B cell (primary cell): ENCODE data around the gene CTDSPL. TPM values are rescaled to one million over a fixed set of nuclear protein-coding genes. Genes with fewer than 3 reads are reported as not detected.

Experiments used
- ATAC-seq: fragments of 200-7000 bp; cut with Tn5 transposase; one replicate; pipeline ENCODE4 v1.10.0; 2021; ENCODE audit warnings: low read depth, mild to moderate bottlenecking, moderate number of reproducible peaks, moderate library complexity
- CTCF ChIA-PET: fragments of 350-600 bp; sonication (Branson Sonifier 250); formaldehyde crosslinking; loops from one replicate; lab custom pipeline; 2021; ENCODE audit warnings: antibody characterized with exemption, inconsistent platforms; lab: Charles Lee
- POLR2A ChIA-PET: fragments of 350-600 bp; sonication (Branson Sonifier 250); formaldehyde crosslinking; loops from one replicate; lab custom pipeline; 2021; ENCODE audit warnings: antibody characterized with exemption; lab: Charles Lee
- DNase-seq: peaks from one replicate; pipeline ENCODE4 v3.0.0; 2013
- H2AFZ ChIP-seq: 2 replicates; pipeline ENCODE4 v1.6.1; 2012; ENCODE audit warnings: mild to moderate bottlenecking, low read depth, low read length; ENCODE audit not compliant: insufficient read depth, poor library complexity, severe bottlenecking
- H3K27ac ChIP-seq, 2 donors: 1 replicate in 1 of 2; 2 replicates in 1 of 2; pipeline ENCODE4 v1.5.1; 2012 to 2013; ENCODE audit warnings: low read length in 2 of 2, mild to moderate bottlenecking in 2 of 2, moderate library complexity in 1 of 2
- H3K27me3 ChIP-seq, 4 experiments: fragments of 200-600 bp in 1 of 4; sonication (generic) in 1 of 4; replicated peaks in 1 of 4; 1 replicate in 2 of 4; 2 replicates in 2 of 4; pipeline versions ENCODE4 v1.6.1 to v1.7.0; 2013 to 2016; ENCODE audit warnings: low read length in 3 of 4, mild to moderate bottlenecking in 2 of 4, mixed read lengths in 1 of 4, moderate library complexity in 1 of 4; ENCODE audit not compliant: insufficient read depth in 4 of 4, control insufficient read depth in 3 of 4; ENCODE audit errors: control extremely low read depth in 1 of 4
- H3K36me3 ChIP-seq, 2 experiments: replicated peaks in 1 of 2; 1 replicate in 1 of 2; 2 replicates in 1 of 2; pipeline versions ENCODE4 v1.6.1 to v1.7.1; 2013; ENCODE audit warnings: low read length in 1 of 2; ENCODE audit not compliant: insufficient read depth in 2 of 2, control insufficient read depth in 1 of 2; ENCODE audit errors: control extremely low read depth in 1 of 2, extremely low read depth in 1 of 2
- H3K4me1 ChIP-seq, 2 donors: fragments of 200-600 bp in 1 of 2; sonication (generic) in 1 of 2; 1 replicate in 1 of 2; 2 replicates in 1 of 2; pipeline versions ENCODE4 v1.5.1 to v1.6.1; 2013 to 2017; ENCODE audit warnings: low read length in 2 of 2; ENCODE audit not compliant: control insufficient read depth in 2 of 2, insufficient read depth in 2 of 2
- H3K4me2 ChIP-seq: replicated peaks from 2 replicates; pipeline ENCODE3; 2012; ENCODE audit warnings: mild to moderate bottlenecking, low read depth, low read length; ENCODE audit not compliant: poor library complexity, severe bottlenecking
- H3K4me3 ChIP-seq, 5 experiments: fragments of 200-600 bp in 1 of 5; sonication (generic) in 1 of 5; 1 replicate in 3 of 5; 2 replicates in 2 of 5; pipeline versions ENCODE4 v1.5.1 to v1.7.0; 2011 to 2016; ENCODE audit warnings: low read length in 4 of 5, mild to moderate bottlenecking in 4 of 5, low read depth in 2 of 5, control low read depth in 1 of 5, moderate library complexity in 1 of 5; ENCODE audit not compliant: insufficient read depth in 1 of 5; ENCODE audit errors: control extremely low read depth in 1 of 5, extremely low read depth in 1 of 5
- H3K79me2 ChIP-seq: fragments of 200-600 bp; sonication (generic); one replicate; pipeline ENCODE4 v1.6.0; 2016; ENCODE audit warnings: low read length; ENCODE audit not compliant: control insufficient read depth, insufficient read depth
- H3K9ac ChIP-seq: fragments of 200-600 bp; sonication (generic); 2 replicates; pipeline ENCODE4 v1.6.1; 2017; ENCODE audit warnings: mild to moderate bottlenecking, low read length, moderate library complexity
- H3K9me3 ChIP-seq, 3 donors: one replicate each; pipeline versions ENCODE4 v1.6.1 to v1.7.1; 2013; ENCODE audit warnings: low read length in 2 of 3; ENCODE audit not compliant: control insufficient read depth in 2 of 3, insufficient read depth in 1 of 3; ENCODE audit errors: control extremely low read depth in 1 of 3
- H4K20me1 ChIP-seq: 2 replicates; pipeline ENCODE4 v1.6.0; 2012; ENCODE audit warnings: mild to moderate bottlenecking, low read length; ENCODE audit not compliant: insufficient read depth, control insufficient read depth, poor library complexity, severe bottlenecking
- H3K27ac Mint-ChIP-seq: one replicate; pipeline ENCODE4 v1.8.0; 2021; ENCODE audit warnings: mixed read lengths
- H3K27me3 Mint-ChIP-seq: one replicate; pipeline ENCODE4 v1.8.0; 2021; ENCODE audit warnings: mixed read lengths
- H3K4me1 Mint-ChIP-seq: one replicate; pipeline ENCODE4 v1.8.0; 2021; ENCODE audit warnings: mixed read lengths
- H3K4me3 Mint-ChIP-seq: one replicate; pipeline ENCODE4 v1.8.0; 2021; ENCODE audit warnings: mixed read lengths
- H3K9me3 Mint-ChIP-seq: one replicate; pipeline ENCODE4 v1.8.0; 2022; ENCODE audit warnings: mixed read lengths; ENCODE audit not compliant: insufficient read depth
- CTCF ChIP-seq: fragments of 200-600 bp; IDR thresholded peaks from one replicate; pipeline ENCODE4 v1.8.0; 2022; ENCODE audit warnings: antibody characterized with exemption, mild to moderate bottlenecking
- EZH2 ChIP-seq: IDR thresholded peaks from 2 replicates; pipeline ENCODE4 v1.6.1; 2012; ENCODE audit warnings: borderline replicate concordance, low read depth, mild to moderate bottlenecking, moderate library complexity, low read length; ENCODE audit not compliant: insufficient read depth, poor library complexity, severe bottlenecking
- WGBS: methylation state at CpG from one replicate; pipeline ENCODE4 v1.1.5; 2013; ENCODE audit warnings: missing lambda C conversion rate; ENCODE audit not compliant: insufficient coverage; 5-methylcytosine and 5-hydroxymethylcytosine counted together
- intact Hi-C: fragments of 100-400 bp; cut with micrococcal nuclease; formaldehyde crosslinking; loops from one replicate; pipeline ENCODE4 v1.10.0; 2022
- polyA plus RNA-seq: library from polyadenylated mRNA; depleted of rRNA; stranded (reverse); fragments of >200 nt; gene quantifications from 2 replicates; pipeline ENCODE4 v1.2.3, GENCODE V29; 2012
- total RNA-seq, 2 donors: library from RNA; stranded (reverse); fragments of 120-200 nt in 1 of 2; gene quantifications; 1 replicate in 1 of 2; 2 replicates in 1 of 2; pipeline versions ENCODE4 v1.2.3 to v1.2.4, GENCODE V29; 2013 to 2022

CTDSPL gene
- total and polyA plus RNA-seq, 2 donors (not counting 1 experiment from before 2014, with no cell fraction given), result not detected

- Histone ChIP-seq H3K27ac (no peak overlapping the region), H3K9ac (no peak overlapping the region), H3K4me1 (no peaks in the 10 kb centered on the region), H4K20me1 (no peaks in the 10 kb centered on the region), H3K4me3 (no peak overlapping the region), H3K9me3 (no peaks in the 10 kb centered on the region), H2AFZ (no peak overlapping the region), H3K27me3 (peaks cover 0 to 6% (median 0%) of the 10 kb centered on the region in 4 experiments), H3K36me3 (no peaks in the 10 kb centered on the region), H3K4me2 (no peak overlapping the region), H3K79me2 (no peaks in the 10 kb centered on the region)
- no peak overlapping the region for H3K4me3 Mint-ChIP-seq
- intact Hi-C loops, result no loop called here
- 60% methylated on average over 2 of the region's 9 CpGs for WGBS
- DNase-seq, result no peak
- peaks cover 19% of the 10 kb centered on the region for H3K27me3 Mint-ChIP-seq
- H3K27ac Mint-ChIP-seq, result no peak overlapping the region
- POLR2A ChIA-PET, result no interaction called here
- TF ChIP-seq CTCF, result no peak
- no peaks in the 10 kb centered on the region for H3K4me1 Mint-ChIP-seq
- no peaks in the 10 kb centered on the region for H3K9me3 Mint-ChIP-seq
- no peak for ATAC-seq
- CTCF ChIA-PET, result no interaction called here
These were observed 74.3 kb downstream of the CTDSPL start for GRCh38 chr3:37935756-37936666.

- Histone ChIP-seq H3K4me1 (no peaks in the 10 kb centered on the region), H3K4me2 (no peak overlapping the region), H2AFZ (no peak overlapping the region), H3K36me3 (no peaks in the 10 kb centered on the region), H3K79me2 (no peaks in the 10 kb centered on the region), H4K20me1 (no peaks in the 10 kb centered on the region), H3K27me3 (peaks cover 0 to 6% (median 0%) of the 10 kb centered on the region in 4 experiments), H3K9me3 (no peaks in the 10 kb centered on the region), H3K27ac (no peak overlapping the region), H3K9ac (no peak overlapping the region), H3K4me3 (no peak overlapping the region)
- Mint-ChIP-seq H3K9me3 (no peaks in the 10 kb centered on the region), H3K27me3 (peaks cover 15% of the 10 kb centered on the region), H3K4me3 (no peak overlapping the region), H3K27ac (no peak overlapping the region), H3K4me1 (no peaks in the 10 kb centered on the region)
- POLR2A ChIA-PET, result no interaction called here
- WGBS, result 80% methylated on average over 1 of the region's 6 CpGs
- CTCF ChIA-PET, result no interaction called here
- intact Hi-C loops, result no loop called here
- TF ChIP-seq CTCF (no peak), EZH2 (no peak)
- DNase-seq, result no peak
- ATAC-seq, result no peak
These were observed 75.5 kb downstream of the CTDSPL start for GRCh38 chr3:37937156-37937555.
